IMR-90 (cell line): Measurements from ENCODE around the gene MGME1. TPM values are rescaled to one million over a fixed set of nuclear protein-coding genes. Genes with fewer than 3 reads are reported as not detected.

Experiments
- ATAC-seq: fragments of 200-7000 bp; cut with Tn5 transposase; 2 replicates; pipeline ENCODE4 v1.9.1; 2020; ENCODE audit warnings: low read depth, mild to moderate bottlenecking, moderate library complexity
- BruUV-seq: library from RNA; stranded (reverse); fragments of 400-500 nt; replicated peaks from 2 replicates; lab custom pipeline; 2021; lab: Mats Ljungman, UMichigan
- CTCF ChIA-PET: fragments of 300-600 bp; formaldehyde crosslinking; extraction: SDS; loops from one replicate; lab custom pipeline; 2021; ENCODE audit warnings: antibody characterized with exemption; lab: Yijun Ruan, JAX
- POLR2A ChIA-PET: fragments of 300-600 bp; sonication (Branson Sonifier 250); formaldehyde crosslinking; loops from one replicate; lab custom pipeline; 2022; ENCODE audit warnings: antibody characterized with exemption; ENCODE audit not compliant: unreplicated experiment; lab: Charles Lee
- DNase-seq: peaks from one replicate; pipeline ENCODE4 v3.0.0; 2013
- H2AFZ ChIP-seq: replicated peaks from 2 replicates; pipeline ENCODE3; 2013; ENCODE audit warnings: low read length, mild to moderate bottlenecking; ENCODE audit not compliant: poor library complexity
- H2AK5ac ChIP-seq: 2 replicates; pipeline ENCODE4 v1.6.1; 2013; ENCODE audit warnings: low read depth, low read length, inconsistent platforms
- H2AK9ac ChIP-seq: replicated peaks from 2 replicates; pipeline ENCODE3; 2013; ENCODE audit warnings: mild to moderate bottlenecking, low read depth, low read length, moderate library complexity; ENCODE audit not compliant: poor library complexity
- H2BK120ac ChIP-seq: 2 replicates; pipeline ENCODE4 v1.6.1; 2013; ENCODE audit warnings: low read depth, low read length, inconsistent platforms
- H2BK15ac ChIP-seq: 3 replicates; pipeline ENCODE4 v1.6.1; 2013; ENCODE audit warnings: low read depth, low read length, inconsistent platforms
- H2BK20ac ChIP-seq: 2 replicates; pipeline ENCODE4 v1.6.1; 2013; ENCODE audit warnings: low read depth, mild to moderate bottlenecking, inconsistent platforms, low read length, moderate library complexity
- H2BK5ac ChIP-seq: 2 replicates; pipeline ENCODE4 v1.6.1; 2013; ENCODE audit warnings: mild to moderate bottlenecking, low read depth, low read length, inconsistent platforms; ENCODE audit not compliant: poor library complexity, severe bottlenecking
- H3K14ac ChIP-seq: replicated peaks from 2 replicates; pipeline ENCODE4 v1.6.1; 2013; ENCODE audit warnings: low read depth, low read length, inconsistent platforms
- H3K18ac ChIP-seq: 2 replicates; pipeline ENCODE4 v1.6.1; 2013; ENCODE audit warnings: low read depth, low read length, control low read depth
- H3K23ac ChIP-seq: 2 replicates; pipeline ENCODE4 v1.6.1; 2013; ENCODE audit warnings: low read depth, low read length, inconsistent platforms
- H3K27ac ChIP-seq: 2 replicates; pipeline ENCODE4 v1.5.1; 2013; ENCODE audit warnings: mild to moderate bottlenecking, control low read depth, low read length; ENCODE audit not compliant: insufficient read depth
- H3K27me3 ChIP-seq: 2 replicates; pipeline ENCODE4 v1.6.1; 2013; ENCODE audit warnings: low read length; ENCODE audit not compliant: control insufficient read depth, insufficient read depth
- H3K36me3 ChIP-seq: 2 replicates; pipeline ENCODE4 v1.6.1; 2013; ENCODE audit warnings: low read length, mixed read lengths; ENCODE audit not compliant: control insufficient read depth, insufficient read depth
- H3K4ac ChIP-seq: 2 replicates; pipeline ENCODE4 v1.6.1; 2013; ENCODE audit warnings: low read depth, low read length, inconsistent platforms
- H3K4me1 ChIP-seq: 2 replicates; pipeline ENCODE4 v1.6.1; 2013; ENCODE audit warnings: low read length, mixed read lengths; ENCODE audit not compliant: control insufficient read depth, insufficient read depth
- H3K4me2 ChIP-seq: 2 replicates; pipeline ENCODE4 v1.6.1; 2013; ENCODE audit warnings: low read depth, mild to moderate bottlenecking, control low read depth, low read length, moderate library complexity
- H3K4me3 ChIP-seq: 2 replicates; pipeline ENCODE4 v1.5.1; 2013; ENCODE audit warnings: low read depth, mild to moderate bottlenecking, control low read depth, low read length, moderate library complexity; ENCODE audit not compliant: insufficient read depth
- H3K56ac ChIP-seq: 2 replicates; pipeline ENCODE4 v1.6.1; 2013; ENCODE audit warnings: low read length, inconsistent platforms; ENCODE audit not compliant: insufficient read depth; ENCODE audit errors: extremely low read depth
- H3K79me1 ChIP-seq, 2 experiments: 2 replicates each; pipeline ENCODE4 v1.6.1; 2013; ENCODE audit warnings: low read length in 2 of 2, inconsistent platforms in 1 of 2, low read depth in 1 of 2
- H3K9ac ChIP-seq: 2 replicates; pipeline ENCODE4 v1.6.1; 2013; ENCODE audit warnings: low read depth, low read length, control low read depth
- H3K9me1 ChIP-seq: 2 replicates; pipeline ENCODE4 v1.6.1; 2013; ENCODE audit warnings: low read length, inconsistent platforms; ENCODE audit not compliant: insufficient read depth
- H3K9me3 ChIP-seq: 2 replicates; pipeline ENCODE4 v1.6.1; 2013; ENCODE audit warnings: low read length; ENCODE audit not compliant: control insufficient read depth, insufficient read depth
- H4K20me1 ChIP-seq: 2 replicates; pipeline ENCODE4 v1.6.1; 2013; ENCODE audit warnings: low read length, inconsistent platforms; ENCODE audit not compliant: insufficient read depth
- H4K5ac ChIP-seq: 2 replicates; pipeline ENCODE4 v1.6.1; 2013; ENCODE audit warnings: mild to moderate bottlenecking, low read depth, low read length, control low read depth
- H4K8ac ChIP-seq, 2 experiments: 2 replicates each; pipeline ENCODE4 v1.6.1; 2013; ENCODE audit warnings: low read depth in 2 of 2, low read length in 2 of 2, control low read depth in 1 of 2, inconsistent platforms in 1 of 2
- H4K91ac ChIP-seq: 2 replicates; pipeline ENCODE4 v1.6.1; 2013; ENCODE audit warnings: low read depth, low read length, inconsistent platforms; ENCODE audit not compliant: insufficient read depth
- CEBPB ChIP-seq: IDR thresholded peaks from 2 replicates; pipeline ENCODE4 v1.6.1; 2012; ENCODE audit warnings: low read depth, low read length, improper control_type of control experiment
- RAD21 ChIP-seq: IDR thresholded peaks from 2 replicates; pipeline ENCODE4 v1.6.1; 2012; ENCODE audit warnings: low read length, improper control_type of control experiment
- WGBS, 2 experiments: methylation state at CpG; one replicate each; pipeline versions ENCODE4 v1.1.5 to v1.1.7; 2013; ENCODE audit warnings: missing lambda C conversion rate in 2 of 2; ENCODE audit not compliant: insufficient read length in 1 of 2; ENCODE audit errors: extremely low coverage in 2 of 2; 5-methylcytosine and 5-hydroxymethylcytosine counted together
- dilution Hi-C: fragments of 300-500 bp; cut with HindIII; formaldehyde crosslinking; loops from one replicate; pipeline ENCODE4 v1.14.3; 2018; ENCODE audit warnings: low sequenced_read_pairs; ENCODE audit not compliant: unreplicated experiment
- in situ Hi-C: fragments of 300-500 bp; cut with MboI; formaldehyde crosslinking; loops from 3 replicates; pipeline ENCODE4 v1.14.3; 2019; ENCODE audit warnings: low sequenced_read_pairs, inconsistent platforms, mixed read lengths
- intact Hi-C: fragments of 100-400 bp; cut with micrococcal nuclease; formaldehyde crosslinking; loops from 2 replicates; pipeline ENCODE4 v1.10.0; 2022
- polyA plus RNA-seq, 3 experiments: library from polyadenylated mRNA; depleted of rRNA; stranded (reverse); fragments of >200 nt; gene quantifications; 2 replicates each; pipeline ENCODE4 v1.2.3, GENCODE V29; 2012; ENCODE audit warnings: low replicate concordance in 1 of 3
- total RNA-seq: library from RNA; depleted of rRNA; stranded (reverse); fragments of >200 nt; gene quantifications from 2 replicates; pipeline ENCODE4 v1.2.3, GENCODE V29; 2012

MGME1 gene
- total and polyA plus RNA-seq, 2 of the 4 experiments (the other 2 are of a cell fraction) = 7.2 to 9.3 TPM

DNA sequence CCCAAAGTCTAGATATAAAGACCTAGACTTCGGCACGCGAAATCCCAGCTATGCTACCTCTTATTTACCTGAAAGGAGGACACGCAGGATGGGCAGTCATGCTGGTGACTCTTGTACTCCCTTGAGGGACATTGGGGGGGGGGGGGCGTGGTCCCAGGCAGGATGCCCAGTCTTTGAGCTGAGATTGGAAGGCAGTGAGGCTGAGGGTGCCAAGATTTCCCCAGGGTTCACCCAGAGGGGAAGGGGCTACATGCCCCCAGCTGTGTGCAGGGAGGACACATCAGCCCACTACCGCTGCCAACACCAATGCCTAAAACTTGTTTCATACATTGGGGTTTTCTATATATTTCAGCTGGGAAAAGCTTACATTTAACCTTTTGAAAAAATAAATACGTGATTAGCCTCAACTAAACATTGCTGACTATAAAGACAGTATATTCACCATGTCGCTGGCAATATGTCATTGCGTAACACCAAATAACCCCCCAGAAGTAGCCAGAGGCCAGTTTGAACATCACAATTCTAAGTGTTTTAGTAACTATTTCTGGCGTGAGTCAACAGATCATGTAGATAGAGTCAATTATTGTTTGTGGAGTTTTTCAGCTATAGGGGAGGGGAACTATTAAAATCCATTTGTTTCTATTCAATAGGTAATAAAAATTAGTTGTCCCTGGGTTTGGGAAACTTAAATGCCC, 21.6 kb downstream of the MGME1 start:
- peak; percentile 69 for ATAC-seq
- H3K79me1 ChIP-seq = no peaks in the 10 kb centered on the region; a peak in 2 of 4 replicates
- no peak overlapping the region for H3K23ac ChIP-seq
- intact Hi-C loops (loop anchor here (2.0 kb wide), 1 partner anchor 18 kb away; no protein-coding TSS in a partner anchor), dilution Hi-C loops (no loop called here), in situ Hi-C loops (loop anchor here (10.0 kb wide), 1 partner anchor 476 kb away; no protein-coding TSS in a partner anchor)
- no peaks in the 10 kb centered on the region for H3K9me3 ChIP-seq
- H3K4ac ChIP-seq = no peak overlapping the region
- no peaks in the 10 kb centered on the region for H4K20me1 ChIP-seq
- no peak overlapping the region for H2BK120ac ChIP-seq
- no peak overlapping the region for H3K27ac ChIP-seq
- 0 out of 2 replicates have a peak, but pooled peaks cover 3% of the 10 kb centered on the region for H3K9me1 ChIP-seq
- H4K5ac ChIP-seq = no peak overlapping the region
- TF ChIP-seq RAD21 (no peak), CEBPB (peak; percentile 97)
- no peak overlapping the region for H4K91ac ChIP-seq
- H4K8ac ChIP-seq = no peak overlapping the region
- H3K27me3 ChIP-seq = no peaks in the 10 kb centered on the region
- no peak overlapping the region for H2BK20ac ChIP-seq
- ChIA-PET CTCF (no interaction called here), POLR2A (no interaction called here)
- DNase-seq = peak; percentile 58
- no peak overlapping the region for H2BK5ac ChIP-seq
- H2AK9ac ChIP-seq = no peak overlapping the region
- no peak overlapping the region for H3K14ac ChIP-seq
- BruUV-seq = no TSS peak
- no peak overlapping the region for H2AK5ac ChIP-seq
- H3K4me3 ChIP-seq = no peak overlapping the region
- H3K4me2 ChIP-seq = no peak overlapping the region; the same call in 1 of the 2 replicates
- H2BK15ac ChIP-seq = no peak overlapping the region
- H3K4me1 ChIP-seq = peaks cover 4% of the 10 kb centered on the region; the same call in 1 of the 2 replicates
- no peak overlapping the region for H3K56ac ChIP-seq
- no peak overlapping the region for H3K18ac ChIP-seq
- no CpG with 5 or more reads among the region's 10 CpGs for whole genome bisulfite sequencing, 2 experiments
- H2AFZ ChIP-seq = no peak overlapping the region
- no peak overlapping the region for H3K9ac ChIP-seq
- H3K36me3 ChIP-seq = no peaks in the 10 kb centered on the region; the same call in 1 of the 2 replicates
